Neural cell (in vitro differentiated cells): Measurements from ENCODE around the gene CACNA1D. TPM values are rescaled to one million over a fixed set of nuclear protein-coding genes. Genes with fewer than 3 reads are reported as not detected.

Experiments used
- H2AFZ ChIP-seq: fragments of 200-600, 300-800 bp; sonication (generic), shearing (Covaris generic); 2 replicates; pipeline ENCODE4 v1.6.0; 2014; ENCODE audit warnings: low read depth, mild to moderate bottlenecking, antibody characterized with exemption, low read length, moderate library complexity
- H3F3A ChIP-seq: fragments of 200-600 bp; shearing (Covaris generic); 2 replicates; pipeline ENCODE4 v1.6.1; 2016; ENCODE audit warnings: mild to moderate bottlenecking, moderate library complexity, mixed read lengths, antibody characterized with exemption, low read length; ENCODE audit not compliant: insufficient read depth, poor library complexity, severe bottlenecking
- H3K27ac ChIP-seq: fragments of 200-600, 300-800 bp; sonication (generic), shearing (Covaris generic); 2 replicates; pipeline ENCODE4 v1.5.1; 2014; ENCODE audit warnings: mild to moderate bottlenecking, low read length, moderate library complexity
- H3K27me3 ChIP-seq: fragments of 300-800, 200-600 bp; sonication (generic), shearing (Covaris generic); 2 replicates; pipeline ENCODE4 v1.6.0; 2014; ENCODE audit warnings: mild to moderate bottlenecking, low read depth, low read length, moderate library complexity; ENCODE audit not compliant: insufficient read depth
- H3K36me3 ChIP-seq: fragments of 300-800, 200-600 bp; sonication (generic), shearing (Covaris generic); 2 replicates; pipeline ENCODE4 v1.5.1; 2014; ENCODE audit warnings: mild to moderate bottlenecking, antibody characterized with exemption, low read length, moderate library complexity; ENCODE audit not compliant: insufficient read depth
- H3K4me2 ChIP-seq: fragments of 300-800, 200-600 bp; sonication (generic), shearing (Covaris generic); 2 replicates; pipeline ENCODE4 v1.6.0; 2014; ENCODE audit warnings: mild to moderate bottlenecking, low read length
- H3K4me3 ChIP-seq: fragments of 300-800, 200-600 bp; sonication (generic), shearing (Covaris generic); 2 replicates; pipeline ENCODE4 v1.5.1; 2014; ENCODE audit warnings: mild to moderate bottlenecking, low read length, moderate library complexity
- H3K79me2 ChIP-seq: fragments of 200-600 bp; shearing (Covaris generic); replicated peaks from 2 replicates; pipeline ENCODE4 v1.6.0; 2014; ENCODE audit warnings: mild to moderate bottlenecking, low read length, moderate library complexity; ENCODE audit not compliant: insufficient read depth
- H3K9ac ChIP-seq: fragments of 300-800, 200-600 bp; sonication (generic), shearing (Covaris generic); 2 replicates; pipeline ENCODE4 v1.6.1; 2016; ENCODE audit warnings: mild to moderate bottlenecking, low read length, mixed read lengths
- H3K9me2 ChIP-seq: fragments of 200-600 bp; shearing (Covaris generic); 2 replicates; pipeline ENCODE4 v1.6.1; 2016; ENCODE audit warnings: mild to moderate bottlenecking, low read length, mixed read lengths; ENCODE audit not compliant: insufficient read depth
- H3K9me3 ChIP-seq: fragments of 200-600, 300-800 bp; sonication (generic), shearing (Covaris generic); 2 replicates; pipeline ENCODE4 v1.6.1; 2016; ENCODE audit warnings: mild to moderate bottlenecking, mixed run types, low read length, moderate library complexity, mixed read lengths
- H4K20me1 ChIP-seq: fragments of 200-600 bp; shearing (Covaris generic); 2 replicates; pipeline ENCODE4 v1.6.1; 2016; ENCODE audit warnings: mild to moderate bottlenecking, mixed run types; ENCODE audit not compliant: insufficient read depth
- EP300 ChIP-seq: fragments of 450-650 bp; conservative IDR thresholded peaks from 2 replicates; pipeline ENCODE4 v1.6.1; 2014; ENCODE audit warnings: antibody characterized with exemption, mild to moderate bottlenecking, moderate library complexity; ENCODE audit not compliant: poor library complexity, severe bottlenecking
- EZH2 ChIP-seq: fragments of 200-600, 300-800 bp; shearing (Covaris generic), sonication (generic); IDR thresholded peaks from 2 replicates; pipeline ENCODE4 v1.6.1; 2014; ENCODE audit warnings: antibody characterized with exemption, low read length, borderline replicate concordance, mild to moderate bottlenecking; ENCODE audit not compliant: insufficient read depth, poor library complexity, severe bottlenecking
- MXI1 ChIP-seq: fragments of 450-650 bp; conservative IDR thresholded peaks from 2 replicates; pipeline ENCODE4 v1.6.1; 2014; ENCODE audit warnings: antibody characterized with exemption, mild to moderate bottlenecking; ENCODE audit not compliant: poor library complexity, severe bottlenecking
- POLR2AphosphoS5 ChIP-seq: IDR thresholded peaks from 2 replicates; pipeline ENCODE4 v1.6.1; 2012
- RAD21 ChIP-seq: fragments of 450-650 bp; conservative IDR thresholded peaks from 2 replicates; pipeline ENCODE4 v1.6.1; 2014; ENCODE audit warnings: antibody characterized with exemption, mild to moderate bottlenecking, moderate library complexity
- REST ChIP-seq: IDR thresholded peaks from 2 replicates; pipeline ENCODE4 v1.6.1; 2012; ENCODE audit warnings: borderline replicate concordance
- SMC3 ChIP-seq: fragments of 450-650 bp; conservative IDR thresholded peaks from 2 replicates; pipeline ENCODE4 v1.6.1; 2014; ENCODE audit warnings: antibody characterized with exemption, mild to moderate bottlenecking, moderate library complexity; ENCODE audit not compliant: poor library complexity
- TAF1 ChIP-seq: IDR thresholded peaks from 2 replicates; pipeline ENCODE4 v1.6.1; 2012; ENCODE audit warnings: low read depth
- polyA plus RNA-seq: library from polyadenylated mRNA; depleted of rRNA; stranded (reverse); fragments of >200 nt; gene quantifications from 2 replicates; pipeline ENCODE4 v1.2.3, GENCODE V29; 2014
- TF ChIP-seq, protein P1 (sequence below): fragments of 450-650 bp; IDR thresholded peaks from 2 replicates; pipeline ENCODE4 v1.5.1; 2014; ENCODE audit warnings: antibody characterized with exemption, mild to moderate bottlenecking, moderate library complexity; ENCODE audit not compliant: poor library complexity, severe bottlenecking

CACNA1D gene
- polyA plus RNA-seq, 1 donor from 2014 or later, result 22.5 TPM

GRCh38 chr3:53823026-53823955 is 328.9 kb downstream of the CACNA1D start:
- Histone ChIP-seq H2AFZ (no peak overlapping the region), H3K9me2 (no peaks in the 10 kb centered on the region), H3F3A (no peaks in the 10 kb centered on the region), H3K4me3 (no peak overlapping the region), H3K79me2 (no peaks in the 10 kb centered on the region), H3K27ac (no peak overlapping the region), H3K4me2 (no peak overlapping the region), H3K9ac (no peak overlapping the region), H3K9me3 (no peaks in the 10 kb centered on the region), H4K20me1 (no peaks in the 10 kb centered on the region), H3K27me3 (no peaks in the 10 kb centered on the region), H3K36me3 (no peaks in the 10 kb centered on the region)
- TF ChIP-seq EZH2 (no peak), TAF1 (no peak), SMC3 (no peak), REST (no peak), RAD21 (no peak), MXI1 (no peak), EP300 (no peak), POLR2AphosphoS5 (no peak)
- TF ChIP-seq, protein P1, sequence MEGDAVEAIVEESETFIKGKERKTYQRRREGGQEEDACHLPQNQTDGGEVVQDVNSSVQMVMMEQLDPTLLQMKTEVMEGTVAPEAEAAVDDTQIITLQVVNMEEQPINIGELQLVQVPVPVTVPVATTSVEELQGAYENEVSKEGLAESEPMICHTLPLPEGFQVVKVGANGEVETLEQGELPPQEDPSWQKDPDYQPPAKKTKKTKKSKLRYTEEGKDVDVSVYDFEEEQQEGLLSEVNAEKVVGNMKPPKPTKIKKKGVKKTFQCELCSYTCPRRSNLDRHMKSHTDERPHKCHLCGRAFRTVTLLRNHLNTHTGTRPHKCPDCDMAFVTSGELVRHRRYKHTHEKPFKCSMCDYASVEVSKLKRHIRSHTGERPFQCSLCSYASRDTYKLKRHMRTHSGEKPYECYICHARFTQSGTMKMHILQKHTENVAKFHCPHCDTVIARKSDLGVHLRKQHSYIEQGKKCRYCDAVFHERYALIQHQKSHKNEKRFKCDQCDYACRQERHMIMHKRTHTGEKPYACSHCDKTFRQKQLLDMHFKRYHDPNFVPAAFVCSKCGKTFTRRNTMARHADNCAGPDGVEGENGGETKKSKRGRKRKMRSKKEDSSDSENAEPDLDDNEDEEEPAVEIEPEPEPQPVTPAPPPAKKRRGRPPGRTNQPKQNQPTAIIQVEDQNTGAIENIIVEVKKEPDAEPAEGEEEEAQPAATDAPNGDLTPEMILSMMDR, result no peak

GRCh38 chr3:53823956-53824657 is 329.7 kb downstream of the CACNA1D start:
- TF ChIP-seq, protein P1, result no peak
- TF ChIP-seq RAD21 (no peak), TAF1 (no peak), MXI1 (no peak), POLR2AphosphoS5 (no peak), EZH2 (no peak), REST (no peak), EP300 (no peak)
- H2AFZ ChIP-seq, result no peak overlapping the region
- no peak overlapping the region for H3K4me2 ChIP-seq
- H3K9ac ChIP-seq, result no peak overlapping the region
- no peaks in the 10 kb centered on the region for H3K9me2 ChIP-seq
- no peaks in the 10 kb centered on the region for H3F3A ChIP-seq
- no peak overlapping the region for H3K27ac ChIP-seq
- H3K4me3 ChIP-seq, result no peak overlapping the region
- no peaks in the 10 kb centered on the region for H3K79me2 ChIP-seq
- H4K20me1 ChIP-seq, result no peaks in the 10 kb centered on the region
- H3K36me3 ChIP-seq, result no peaks in the 10 kb centered on the region
- no peaks in the 10 kb centered on the region for H3K9me3 ChIP-seq
- H3K27me3 ChIP-seq, result no peaks in the 10 kb centered on the region
